GM12892 (cell line): ENCODE data around the gene BTNL3.

Source experiments
- POLR2A ChIP-seq: IDR thresholded peaks from 2 replicates; pipeline ENCODE4 v1.6.1; 2011; ENCODE audit warnings: low read depth, low read length, control low read depth
- POLR2AphosphoS5 ChIP-seq: IDR thresholded peaks from 2 replicates; pipeline ENCODE4 v1.6.1; 2011; ENCODE audit warnings: low read depth, low read length, control low read depth
- TAF1 ChIP-seq: IDR thresholded peaks from 2 replicates; pipeline ENCODE4 v1.6.1; 2011; ENCODE audit warnings: low read depth, mild to moderate bottlenecking, control low read depth, low read length, borderline replicate concordance

- TF ChIP-seq POLR2A (no peak), TAF1 (no peak), POLR2AphosphoS5 (no peak)
Observed at GRCh38 chr5:181036816-181037364, 48.2 kb downstream of the BTNL3 start.
